ENCODE results near the gene FTO.

- no peak for TF ChIP-seq CTCF (IDR thresholded peaks at IDR 0.05)
- TF ChIP-seq POLR2A (IDR thresholded peaks at IDR 0.05): no peak
Measured at GRCh38 chr16:53998966-53999522, 295.1 kb downstream of the FTO start.
